Measurements from ENCODE around the gene PCSK6.
"Not testable (repeated sequence)": the region's sequence is repeated elsewhere in the genome, so short reads cannot be mapped to it uniquely, and the experiment has no call there.

Gene PCSK6

GRCh38 chr15:101396484-101397261, 92.8 kb downstream of the PCSK6 start:
- DNase-seq: no peak

GRCh38 chr15:101394654-101395053, 94.9 kb downstream of the PCSK6 start:
- no peak for DNase-seq

- DNase-seq: no peak
These were observed 95.4 kb downstream of the PCSK6 start for GRCh38 chr15:101394056-101394630.

DNA sequence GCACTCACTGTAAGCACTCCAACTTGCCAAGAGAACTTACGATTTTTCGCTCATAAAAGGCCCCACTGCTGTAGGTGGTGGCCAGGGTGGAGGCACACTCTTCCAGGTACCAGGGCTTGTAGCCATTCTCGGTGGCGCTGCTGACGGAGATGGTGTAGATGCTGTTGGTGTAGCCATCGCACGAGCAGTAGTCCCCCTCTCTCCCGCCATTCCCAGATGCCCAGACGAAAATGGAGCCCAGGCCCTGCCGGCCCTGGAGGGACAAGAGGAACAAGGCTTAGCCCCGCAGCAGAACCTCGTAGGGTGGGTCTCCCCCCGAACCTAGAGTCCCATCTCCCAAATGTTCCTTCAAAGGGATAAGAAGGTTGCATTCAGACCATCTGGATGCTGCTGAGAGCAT, 96.3 kb downstream of the PCSK6 start:
- no peak for DNase-seq

- DNase-seq: no peak
These were observed 97.4 kb downstream of the PCSK6 start for GRCh38 chr15:101391981-101392640.

DNA sequence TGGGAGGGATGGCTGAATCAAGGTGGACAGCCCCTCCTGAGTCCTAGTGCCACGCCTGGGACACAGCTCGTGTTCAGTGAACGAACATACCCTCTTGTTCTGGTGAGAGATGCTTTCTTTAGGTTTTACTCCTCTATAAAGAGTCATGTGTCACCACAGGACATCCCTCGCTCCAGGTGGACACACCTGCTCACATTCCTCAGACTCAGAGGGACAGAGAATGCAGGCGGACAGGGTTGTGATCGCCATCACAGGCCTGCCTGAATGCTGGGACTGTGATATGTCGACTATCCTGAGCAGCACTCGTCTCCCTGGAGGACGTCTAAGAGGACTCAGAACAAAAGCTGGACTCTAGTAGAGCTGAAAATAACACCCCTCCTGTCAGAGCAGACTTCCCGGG, 98.1 kb downstream of the PCSK6 start:
- DNase-seq: no peak

GRCh38 chr15:101390462-101390861, 99.0 kb downstream of the PCSK6 start:
- no peak for DNase-seq

GRCh38 chr15:101390060-101390459, 99.4 kb downstream of the PCSK6 start:
- DNase-seq: no peak

- DNase-seq: no peak
These were observed 100.1 kb downstream of the PCSK6 start for GRCh38 chr15:101389362-101389761.

DNA sequence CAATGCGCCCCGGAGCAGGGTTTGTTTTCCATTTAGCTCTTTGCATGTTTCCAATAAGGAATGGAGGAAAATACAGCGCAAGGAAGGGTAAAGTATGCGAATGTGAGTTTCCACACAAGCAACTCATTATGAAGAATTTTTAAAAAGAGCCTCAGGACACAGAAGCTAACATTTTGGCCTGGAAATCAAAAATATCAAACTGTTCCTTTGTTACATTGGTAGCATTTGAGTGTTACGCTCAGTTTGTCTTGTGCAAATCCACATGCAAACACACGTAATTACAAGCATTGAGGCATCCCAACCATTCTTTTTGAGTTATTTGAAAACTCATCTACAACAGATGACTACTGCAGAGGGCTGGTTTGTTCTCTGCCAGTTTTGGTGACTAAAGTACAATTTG, 101.5 kb downstream of the PCSK6 start:
- DNase-seq: no peak

- no peak for DNase-seq
These were observed 101.9 kb downstream of the PCSK6 start for GRCh38 chr15:101387574-101387973.

GRCh38 chr15:101386967-101387366, 102.5 kb downstream of the PCSK6 start:
- DNase-seq: no peak

GRCh38 chr15:101386006-101386405, 103.5 kb downstream of the PCSK6 start:
- DNase-seq: no peak

- no peak for DNase-seq
These were observed 105.2 kb downstream of the PCSK6 start for GRCh38 chr15:101384276-101384675.

GRCh38 chr15:101382544-101382943, 107.0 kb downstream of the PCSK6 start:
- no peak for DNase-seq

GRCh38 chr15:101381671-101382212, 107.8 kb downstream of the PCSK6 start:
- DNase-seq: no peak

- no peak for DNase-seq
These were observed 109.4 kb downstream of the PCSK6 start for GRCh38 chr15:101380146-101380545.

GRCh38 chr15:101379647-101380046, 109.9 kb downstream of the PCSK6 start:
- no peak for DNase-seq

GRCh38 chr15:101378879-101379278, 110.6 kb downstream of the PCSK6 start:
- no peak for DNase-seq

DNA sequence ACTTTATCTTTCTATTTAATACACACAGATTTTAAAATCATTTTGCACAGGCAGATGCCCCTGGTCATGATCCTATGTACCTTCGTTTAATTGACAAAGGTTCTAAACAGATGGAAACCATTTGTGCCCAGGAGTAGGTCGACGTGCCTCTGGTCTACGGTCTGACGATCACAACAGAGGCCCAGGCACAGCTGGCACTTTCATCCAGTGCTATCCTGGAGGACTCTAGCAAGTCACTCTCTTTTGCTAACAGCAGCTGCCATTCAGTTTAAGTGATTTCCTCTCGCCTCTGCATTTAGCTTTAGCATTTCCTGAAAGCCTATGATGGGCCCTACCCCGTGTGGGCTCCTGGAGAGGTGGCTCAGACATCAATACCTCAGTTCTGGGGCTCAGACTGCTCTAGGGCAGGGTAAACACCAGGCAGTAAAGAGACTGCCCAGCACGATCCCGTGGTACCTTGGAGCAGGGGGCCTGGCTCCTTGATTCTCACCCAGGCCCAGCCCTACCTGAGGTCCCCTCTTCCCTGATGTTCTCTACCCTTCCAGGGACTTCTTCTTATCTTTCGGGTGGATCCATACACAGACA, 111.2 kb downstream of the PCSK6 start:
- no peak for DNase-seq

GRCh38 chr15:101376615-101377395, 112.7 kb downstream of the PCSK6 start:
- DNase-seq: no peak

DNA sequence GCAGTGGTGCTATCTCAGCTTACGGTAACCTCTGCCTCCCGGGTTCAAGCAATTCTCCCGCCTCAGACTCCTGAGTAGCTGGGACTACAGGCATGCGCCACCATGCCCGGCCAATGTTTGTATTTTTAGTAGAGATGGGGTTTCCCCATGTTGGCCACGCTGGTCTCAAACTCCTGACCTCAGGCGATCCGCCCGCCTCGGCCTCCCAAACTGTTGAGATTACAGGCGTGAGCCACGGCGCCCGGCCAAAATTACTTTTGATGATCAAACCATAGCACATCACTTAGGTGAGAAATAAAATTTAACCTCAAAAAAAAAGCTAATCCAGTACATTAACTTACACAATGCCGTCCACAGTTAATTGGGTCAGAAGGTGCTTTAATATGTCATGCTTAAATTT, 114.5 kb downstream of the PCSK6 start:
- not testable (repeated sequence) for DNase-seq

- no peak for DNase-seq
These were observed 115.2 kb downstream of the PCSK6 start for GRCh38 chr15:101374326-101374725.
